Karpas-422 (cell line): Measurements from ENCODE around the gene PROSER2. TPM values are rescaled to one million over a fixed set of nuclear protein-coding genes. Genes with fewer than 3 reads are reported as not detected.
A peak's percentile ranks its signal among the peaks of the same experiment; 100 is the strongest.

Source experiments
- DNase-seq: peaks from one replicate; pipeline ENCODE4 v3.0.0-alpha.2; 2015
- H2AFZ ChIP-seq: fragments of 200-600 bp; sonication (generic); 2 replicates; pipeline ENCODE4 v1.6.1; 2014; ENCODE audit warnings: antibody characterized with exemption, low read length, mixed read lengths
- H3K27ac ChIP-seq: fragments of 200-600 bp; sonication (generic); 2 replicates; pipeline ENCODE4 v1.5.1; 2014; ENCODE audit warnings: mild to moderate bottlenecking, low read length, moderate library complexity
- H3K27me3 ChIP-seq: fragments of 200-600 bp; sonication (generic); 2 replicates; pipeline ENCODE4 v1.6.1; 2014; ENCODE audit warnings: low read length, mixed read lengths
- H3K36me3 ChIP-seq: fragments of 200-600 bp; sonication (generic); 2 replicates; pipeline ENCODE4 v1.6.1; 2014; ENCODE audit warnings: low read length, mixed read lengths; ENCODE audit not compliant: insufficient read depth
- H3K4me1 ChIP-seq: fragments of 200-600 bp; sonication (generic); 2 replicates; pipeline ENCODE4 v1.6.1; 2014; ENCODE audit warnings: mild to moderate bottlenecking, low read length, mixed read lengths
- H3K4me2 ChIP-seq: fragments of 200-600 bp; sonication (generic); 2 replicates; pipeline ENCODE4 v1.6.1; 2014; ENCODE audit warnings: low read length, low read depth, mild to moderate bottlenecking; ENCODE audit not compliant: poor library complexity, severe bottlenecking
- H3K4me3 ChIP-seq: fragments of 200-600 bp; sonication (generic); 2 replicates; pipeline ENCODE4 v1.5.1; 2014; ENCODE audit warnings: mild to moderate bottlenecking, antibody characterized with exemption, low read length, mixed read lengths
- H3K79me2 ChIP-seq: fragments of 200-600 bp; sonication (generic); 2 replicates; pipeline ENCODE4 v1.6.1; 2014; ENCODE audit warnings: mild to moderate bottlenecking, low read length, mixed read lengths
- H3K9ac ChIP-seq: fragments of 200-600 bp; sonication (generic); 2 replicates; pipeline ENCODE4 v1.6.0; 2014; ENCODE audit warnings: low read length
- H3K9me2 ChIP-seq: fragments of 200-600 bp; sonication (generic), shearing (Covaris generic); replicated peaks from 2 replicates; pipeline ENCODE4 v1.6.0; 2014; ENCODE audit warnings: mild to moderate bottlenecking, low read length, moderate library complexity; ENCODE audit not compliant: insufficient read depth
- H3K9me3 ChIP-seq: fragments of 300-700, 200-600 bp; sonication (generic); 2 replicates; pipeline ENCODE4 v1.6.1; 2014; ENCODE audit warnings: low read length, mixed read lengths
- H4K20me1 ChIP-seq: fragments of 200-600 bp; sonication (generic); 2 replicates; pipeline ENCODE4 v1.6.1; 2014; ENCODE audit warnings: mild to moderate bottlenecking, antibody characterized with exemption, low read length, low read depth; ENCODE audit not compliant: insufficient read depth
- total RNA-seq: library from RNA; depleted of rRNA; stranded (reverse); fragments of >200 nt; shearing (Covaris generic); gene quantifications from 2 replicates; pipeline ENCODE4 v1.2.3, GENCODE V29; 2014; ENCODE audit warnings: low replicate concordance

The PROSER2 gene
- total RNA-seq, 1 experiment from 2014 or later = not detected

- Histone ChIP-seq H3K27me3 (no peaks in the 10 kb centered on the region), H3K9me2 (no peaks in the 10 kb centered on the region), H2AFZ (no peak overlapping the region), H3K9me3 (no peaks in the 10 kb centered on the region), H4K20me1 (no peaks in the 10 kb centered on the region), H3K4me1 (peaks cover 8% of the 10 kb centered on the region), H3K4me2 (no peak overlapping the region), H3K79me2 (no peaks in the 10 kb centered on the region), H3K36me3 (no peaks in the 10 kb centered on the region), H3K4me3 (no peak overlapping the region), H3K27ac (no peak overlapping the region), H3K9ac (no peak overlapping the region)
- no peak for DNase-seq
Measured at GRCh38 chr10:11797281-11797680, 25.9 kb upstream of the PROSER2 start.

GRCh38 chr10:11797847-11798633 lies 25.1 kb upstream of the PROSER2 start:
- DNase-seq = no peak
- Histone ChIP-seq H3K9ac (no peak overlapping the region), H3K36me3 (no peaks in the 10 kb centered on the region), H3K4me1 (peaks cover 8% of the 10 kb centered on the region), H3K9me2 (no peaks in the 10 kb centered on the region), H4K20me1 (no peaks in the 10 kb centered on the region), H2AFZ (no peak overlapping the region), H3K9me3 (no peaks in the 10 kb centered on the region), H3K79me2 (no peaks in the 10 kb centered on the region), H3K4me2 (no peak overlapping the region), H3K27ac (no peak overlapping the region), H3K4me3 (no peak overlapping the region), H3K27me3 (no peaks in the 10 kb centered on the region)

GRCh38 chr10:11798845-11799735 lies 24.1 kb upstream of the PROSER2 start:
- Histone ChIP-seq H3K9me2 (no peaks in the 10 kb centered on the region), H3K36me3 (no peaks in the 10 kb centered on the region), H3K9me3 (no peaks in the 10 kb centered on the region), H3K4me3 (no peak overlapping the region), H3K4me2 (peak overlapping the region; percentile 39), H3K27me3 (no peaks in the 10 kb centered on the region), H4K20me1 (no peaks in the 10 kb centered on the region), H2AFZ (no peak overlapping the region), H3K79me2 (no peaks in the 10 kb centered on the region), H3K27ac (no peak overlapping the region), H3K9ac (no peak overlapping the region), H3K4me1 (peaks cover 8% of the 10 kb centered on the region)
- no peak for DNase-seq

GRCh38 chr10:11799736-11800080 lies 23.4 kb upstream of the PROSER2 start:
- H3K79me2 ChIP-seq = no peaks in the 10 kb centered on the region
- H2AFZ ChIP-seq = no peak overlapping the region
- no peak overlapping the region for H3K4me3 ChIP-seq
- no peaks in the 10 kb centered on the region for H4K20me1 ChIP-seq
- H3K27ac ChIP-seq = no peak overlapping the region
- H3K9ac ChIP-seq = no peak overlapping the region
- H3K9me2 ChIP-seq = no peaks in the 10 kb centered on the region
- no peak overlapping the region for H3K4me2 ChIP-seq
- H3K36me3 ChIP-seq = no peaks in the 10 kb centered on the region
- no peak for DNase-seq
- no peaks in the 10 kb centered on the region for H3K27me3 ChIP-seq
- H3K4me1 ChIP-seq = peaks cover 8% of the 10 kb centered on the region
- H3K9me3 ChIP-seq = no peaks in the 10 kb centered on the region

- no peak for DNase-seq
- Histone ChIP-seq H3K4me1 (peaks cover under 1% of the 10 kb centered on the region; the same call in 1 of the 2 replicates), H2AFZ (no peak overlapping the region), H4K20me1 (no peaks in the 10 kb centered on the region), H3K36me3 (no peaks in the 10 kb centered on the region), H3K9ac (no peak overlapping the region), H3K27me3 (no peaks in the 10 kb centered on the region), H3K9me2 (no peaks in the 10 kb centered on the region), H3K79me2 (no peaks in the 10 kb centered on the region), H3K4me3 (no peak overlapping the region), H3K27ac (no peak overlapping the region), H3K9me3 (no peaks in the 10 kb centered on the region), H3K4me2 (no peak overlapping the region)
Measured at GRCh38 chr10:11804336-11804735, 18.8 kb upstream of the PROSER2 start.

GRCh38 chr10:11805792-11806191 lies 17.4 kb upstream of the PROSER2 start:
- Histone ChIP-seq H3K79me2 (no peaks in the 10 kb centered on the region), H2AFZ (no peak overlapping the region), H3K9me3 (no peaks in the 10 kb centered on the region), H3K9me2 (no peaks in the 10 kb centered on the region), H3K36me3 (no peaks in the 10 kb centered on the region), H3K27me3 (no peaks in the 10 kb centered on the region), H4K20me1 (no peaks in the 10 kb centered on the region), H3K4me3 (no peak overlapping the region), H3K4me1 (no peaks in the 10 kb centered on the region), H3K4me2 (no peak overlapping the region), H3K9ac (no peak overlapping the region), H3K27ac (no peak overlapping the region)
- DNase-seq = no peak

- H3K36me3 ChIP-seq = no peaks in the 10 kb centered on the region
Measured at GRCh38 chr10:11806706-11807105, 16.4 kb upstream of the PROSER2 start.

GRCh38 chr10:11808808-11809207 lies 14.3 kb upstream of the PROSER2 start:
- Histone ChIP-seq H4K20me1 (no peaks in the 10 kb centered on the region), H3K36me3 (no peaks in the 10 kb centered on the region), H3K9me3 (no peaks in the 10 kb centered on the region), H3K4me1 (no peaks in the 10 kb centered on the region), H3K79me2 (no peaks in the 10 kb centered on the region), H3K27me3 (no peaks in the 10 kb centered on the region), H3K9me2 (no peaks in the 10 kb centered on the region), H3K27ac (no peak overlapping the region), H3K4me3 (no peak overlapping the region), H3K4me2 (no peak overlapping the region), H2AFZ (no peak overlapping the region), H3K9ac (no peak overlapping the region)
- no peak for DNase-seq

More at GRCh38 chr10:11806706-11807105, 16.4 kb upstream of the PROSER2 start:
- Histone ChIP-seq H3K9me3 (no peaks in the 10 kb centered on the region), H3K4me2 (no peak overlapping the region), H4K20me1 (no peaks in the 10 kb centered on the region), H3K4me1 (no peaks in the 10 kb centered on the region), H3K9ac (no peak overlapping the region), H3K9me2 (no peaks in the 10 kb centered on the region), H3K4me3 (no peak overlapping the region), H3K27ac (no peak overlapping the region), H2AFZ (no peak overlapping the region), H3K27me3 (no peaks in the 10 kb centered on the region), H3K79me2 (no peaks in the 10 kb centered on the region)
- DNase-seq = no peak
